GM23338 (cell line): ENCODE data around the gene CDK4. TPM values are rescaled to one million over a fixed set of nuclear protein-coding genes. Genes with fewer than 3 reads are reported as not detected.

Experiments used
- CTCF ChIP-seq, 2 experiments: fragments of 200-600 bp in 1 of 2; sonication (generic) in 1 of 2; conservative IDR thresholded peaks; 2 replicates each; pipeline versions ENCODE4 v1.5.1 to v1.6.1; 2016 to 2017; ENCODE audit warnings: antibody characterized with exemption in 2 of 2, low read depth in 2 of 2, mild to moderate bottlenecking in 2 of 2, moderate library complexity in 1 of 2
- REST ChIP-seq: IDR thresholded peaks from one replicate; pipeline ENCODE4 v1.6.1; 2018; ENCODE audit warnings: antibody characterized with exemption; ENCODE audit not compliant: unreplicated experiment
- polyA plus RNA-seq: library from polyadenylated mRNA; unstranded; fragments of >200 nt; fragmentation: Nextera tagmentation; extraction: Ambion mirVana; gene quantifications from 2 replicates; pipeline ENCODE4 v1.2.1, GENCODE V29; 2016
- total RNA-seq: library from RNA; depleted of rRNA; stranded (reverse); fragments of >200 nt; shearing (Covaris generic); gene quantifications from 2 replicates; pipeline ENCODE4 v1.2.3, GENCODE V29; 2014
- TF ChIP-seq, protein P1 (sequence below): fragments of 250-450 bp; sonication (Bioruptor Pico); IDR thresholded peaks from 2 replicates; pipeline ENCODE4 v1.5.0; 2020; ENCODE audit warnings: mild to moderate bottlenecking, moderate library complexity

The CDK4 gene
- total and polyA plus RNA-seq, 2 experiments from 2014 or later, result 105 to 198 TPM

GRCh38 chr12:57755454-57756372 lies 3.6 kb upstream of the CDK4 start (continued):
- TF ChIP-seq, protein P1, sequence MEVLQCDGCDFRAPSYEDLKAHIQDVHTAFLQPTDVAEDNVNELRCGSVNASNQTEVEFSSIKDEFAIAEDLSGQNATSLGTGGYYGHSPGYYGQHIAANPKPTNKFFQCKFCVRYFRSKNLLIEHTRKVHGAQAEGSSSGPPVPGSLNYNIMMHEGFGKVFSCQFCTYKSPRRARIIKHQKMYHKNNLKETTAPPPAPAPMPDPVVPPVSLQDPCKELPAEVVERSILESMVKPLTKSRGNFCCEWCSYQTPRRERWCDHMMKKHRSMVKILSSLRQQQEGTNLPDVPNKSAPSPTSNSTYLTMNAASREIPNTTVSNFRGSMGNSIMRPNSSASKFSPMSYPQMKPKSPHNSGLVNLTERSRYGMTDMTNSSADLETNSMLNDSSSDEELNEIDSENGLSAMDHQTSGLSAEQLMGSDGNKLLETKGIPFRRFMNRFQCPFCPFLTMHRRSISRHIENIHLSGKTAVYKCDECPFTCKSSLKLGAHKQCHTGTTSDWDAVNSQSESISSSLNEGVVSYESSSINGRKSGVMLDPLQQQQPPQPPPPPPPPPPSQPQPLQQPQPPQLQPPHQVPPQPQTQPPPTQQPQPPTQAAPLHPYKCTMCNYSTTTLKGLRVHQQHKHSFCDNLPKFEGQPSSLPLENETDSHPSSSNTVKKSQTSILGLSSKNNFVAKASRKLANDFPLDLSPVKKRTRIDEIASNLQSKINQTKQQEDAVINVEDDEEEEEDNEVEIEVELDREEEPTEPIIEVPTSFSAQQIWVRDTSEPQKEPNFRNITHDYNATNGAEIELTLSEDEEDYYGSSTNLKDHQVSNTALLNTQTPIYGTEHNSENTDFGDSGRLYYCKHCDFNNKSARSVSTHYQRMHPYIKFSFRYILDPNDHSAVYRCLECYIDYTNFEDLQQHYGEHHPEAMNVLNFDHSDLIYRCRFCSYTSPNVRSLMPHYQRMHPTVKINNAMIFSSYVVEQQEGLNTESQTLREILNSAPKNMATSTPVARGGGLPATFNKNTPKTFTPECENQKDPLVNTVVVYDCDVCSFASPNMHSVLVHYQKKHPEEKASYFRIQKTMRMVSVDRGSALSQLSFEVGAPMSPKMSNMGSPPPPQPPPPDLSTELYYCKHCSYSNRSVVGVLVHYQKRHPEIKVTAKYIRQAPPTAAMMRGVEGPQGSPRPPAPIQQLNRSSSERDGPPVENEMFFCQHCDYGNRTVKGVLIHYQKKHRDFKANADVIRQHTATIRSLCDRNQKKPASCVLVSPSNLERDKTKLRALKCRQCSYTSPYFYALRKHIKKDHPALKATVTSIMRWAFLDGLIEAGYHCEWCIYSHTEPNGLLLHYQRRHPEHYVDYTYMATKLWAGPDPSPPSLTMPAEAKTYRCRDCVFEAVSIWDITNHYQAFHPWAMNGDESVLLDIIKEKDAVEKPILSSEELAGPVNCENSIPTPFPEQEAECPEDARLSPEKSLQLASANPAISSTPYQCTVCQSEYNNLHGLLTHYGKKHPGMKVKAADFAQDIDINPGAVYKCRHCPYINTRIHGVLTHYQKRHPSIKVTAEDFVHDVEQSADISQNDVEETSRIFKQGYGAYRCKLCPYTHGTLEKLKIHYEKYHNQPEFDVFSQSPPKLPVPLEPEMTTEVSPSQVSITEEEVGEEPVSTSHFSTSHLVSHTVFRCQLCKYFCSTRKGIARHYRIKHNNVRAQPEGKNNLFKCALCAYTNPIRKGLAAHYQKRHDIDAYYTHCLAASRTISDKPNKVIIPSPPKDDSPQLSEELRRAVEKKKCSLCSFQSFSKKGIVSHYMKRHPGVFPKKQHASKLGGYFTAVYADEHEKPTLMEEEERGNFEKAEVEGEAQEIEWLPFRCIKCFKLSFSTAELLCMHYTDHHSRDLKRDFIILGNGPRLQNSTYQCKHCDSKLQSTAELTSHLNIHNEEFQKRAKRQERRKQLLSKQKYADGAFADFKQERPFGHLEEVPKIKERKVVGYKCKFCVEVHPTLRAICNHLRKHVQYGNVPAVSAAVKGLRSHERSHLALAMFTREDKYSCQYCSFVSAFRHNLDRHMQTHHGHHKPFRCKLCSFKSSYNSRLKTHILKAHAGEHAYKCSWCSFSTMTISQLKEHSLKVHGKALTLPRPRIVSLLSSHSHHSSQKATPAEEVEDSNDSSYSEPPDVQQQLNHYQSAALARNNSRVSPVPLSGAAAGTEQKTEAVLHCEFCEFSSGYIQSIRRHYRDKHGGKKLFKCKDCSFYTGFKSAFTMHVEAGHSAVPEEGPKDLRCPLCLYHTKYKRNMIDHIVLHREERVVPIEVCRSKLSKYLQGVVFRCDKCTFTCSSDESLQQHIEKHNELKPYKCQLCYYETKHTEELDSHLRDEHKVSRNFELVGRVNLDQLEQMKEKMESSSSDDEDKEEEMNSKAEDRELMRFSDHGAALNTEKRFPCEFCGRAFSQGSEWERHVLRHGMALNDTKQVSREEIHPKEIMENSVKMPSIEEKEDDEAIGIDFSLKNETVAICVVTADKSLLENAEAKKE (CRISPR knock-in tag), result no peak
- TF ChIP-seq REST (no peak), CTCF (conservative IDR thresholded peaks at IDR 0.05; ENCODE audit: low read depth in 2 of 2) (no peak)
